HTERT RPE-1 (cell line): ENCODE measurements around the gene CST3.

Source experiments
- in situ Hi-C: fragments of 300-500 bp; cut with MboI; formaldehyde crosslinking; loops from 4 replicates; pipeline ENCODE4 v1.14.3; 2020; ENCODE audit warnings: low sequenced_read_pairs

The CST3 gene

DNA sequence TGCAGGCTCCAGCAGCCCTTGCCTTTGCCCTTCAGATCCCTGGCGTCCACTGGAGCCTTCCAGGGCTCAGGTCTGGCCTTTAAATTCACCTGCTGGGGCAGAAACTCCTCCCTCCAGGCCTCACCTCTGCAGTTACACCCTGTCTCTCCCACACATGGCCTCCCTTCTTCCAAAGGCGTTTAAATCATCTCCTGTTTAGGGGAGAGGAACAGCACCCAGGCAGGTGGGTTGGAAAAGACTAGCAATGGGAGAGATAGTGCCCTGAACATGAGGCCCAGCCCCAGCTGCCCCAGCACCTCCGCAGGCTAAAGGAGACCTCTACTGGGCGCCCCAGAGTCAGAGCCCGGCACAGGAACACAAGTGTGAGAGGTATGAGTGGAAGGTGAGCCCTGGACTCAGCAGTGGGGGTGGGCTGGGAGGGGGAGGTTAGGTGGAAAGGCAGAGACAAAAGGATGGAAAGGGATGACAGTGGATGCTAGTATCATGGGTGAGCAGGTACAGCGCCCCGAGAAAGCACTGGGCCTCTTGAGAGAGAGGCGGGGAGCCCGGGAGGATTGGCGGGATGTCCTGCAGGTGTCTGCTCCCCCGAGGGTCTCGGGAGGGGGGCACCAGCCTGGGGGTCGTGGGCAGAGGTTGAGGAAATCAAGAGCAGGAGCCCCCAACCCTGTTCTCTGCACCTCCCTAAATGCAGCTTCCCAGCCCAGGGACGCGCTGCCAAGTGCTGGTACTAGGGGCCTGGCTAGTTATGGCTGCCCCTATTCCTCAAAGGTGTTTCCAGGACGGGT, 31.7 kb downstream of the CST3 start, which contains the start of gene CST9:
TSS of gene CST9 (minus strand) at position 51 of the 785 bp plus-strand sequence. CDS start 53 bp downstream, outside the sequence.
- in situ Hi-C loops = no loop called here

- in situ Hi-C loops = no loop called here
Measured at GRCh38 chr20:23604306-23604705, 33.4 kb downstream of the CST3 start.

DNA sequence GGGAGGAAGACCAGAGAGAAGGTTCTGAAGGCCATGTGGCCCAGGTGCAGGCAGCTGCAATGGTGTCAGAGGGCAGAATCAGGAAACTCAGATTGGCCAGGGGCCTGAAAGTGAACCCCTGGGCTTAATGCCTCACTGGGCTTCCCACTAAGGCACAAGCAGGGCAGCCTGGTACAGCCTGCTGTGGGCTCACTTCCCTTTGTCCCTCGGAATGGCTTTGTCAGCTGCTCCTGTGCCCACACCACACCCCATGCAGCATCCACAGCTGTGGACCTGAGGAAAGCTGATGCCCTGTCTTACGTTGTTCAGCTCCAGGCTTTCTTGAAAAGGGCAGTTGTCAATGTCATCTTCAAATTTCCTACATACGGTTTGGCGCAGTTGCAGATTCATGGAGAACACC, 34.4 kb downstream of the CST3 start:
- in situ Hi-C loops = no loop called here

GRCh38 chr20:23602699-23603098, 35.1 kb downstream of the CST3 start:
- in situ Hi-C loops = no loop called here

GRCh38 chr20:23602241-23602640, 35.5 kb downstream of the CST3 start:
- in situ Hi-C loops = no loop called here

- in situ Hi-C loops = no loop called here
Measured at GRCh38 chr20:23601715-23602114, 36.0 kb downstream of the CST3 start.

- in situ Hi-C loops = no loop called here
Measured at GRCh38 chr20:23598481-23598880, 39.3 kb downstream of the CST3 start.

- in situ Hi-C loops = no loop called here
Measured at GRCh38 chr20:23596579-23597250, 41.0 kb downstream of the CST3 start.

DNA sequence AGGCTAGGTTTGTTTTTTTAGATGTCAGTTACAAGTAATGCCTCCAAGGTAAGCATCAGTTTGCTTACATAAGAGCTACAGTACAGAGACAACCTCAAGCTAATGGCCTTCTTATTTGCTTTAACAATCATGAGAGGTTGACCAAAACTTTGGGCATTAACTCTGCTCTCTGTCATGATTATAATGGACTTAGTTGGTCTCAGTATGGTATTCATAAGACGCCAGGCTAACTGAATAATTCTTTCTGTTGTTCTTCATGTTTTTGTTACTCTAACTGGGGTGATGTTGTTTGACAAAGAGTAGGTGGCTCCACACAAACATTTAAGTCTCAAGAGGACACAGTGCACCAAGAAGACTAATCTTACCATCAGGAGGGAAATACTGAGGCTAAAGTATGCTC, 41.8 kb downstream of the CST3 start:
- in situ Hi-C loops = no loop called here

DNA sequence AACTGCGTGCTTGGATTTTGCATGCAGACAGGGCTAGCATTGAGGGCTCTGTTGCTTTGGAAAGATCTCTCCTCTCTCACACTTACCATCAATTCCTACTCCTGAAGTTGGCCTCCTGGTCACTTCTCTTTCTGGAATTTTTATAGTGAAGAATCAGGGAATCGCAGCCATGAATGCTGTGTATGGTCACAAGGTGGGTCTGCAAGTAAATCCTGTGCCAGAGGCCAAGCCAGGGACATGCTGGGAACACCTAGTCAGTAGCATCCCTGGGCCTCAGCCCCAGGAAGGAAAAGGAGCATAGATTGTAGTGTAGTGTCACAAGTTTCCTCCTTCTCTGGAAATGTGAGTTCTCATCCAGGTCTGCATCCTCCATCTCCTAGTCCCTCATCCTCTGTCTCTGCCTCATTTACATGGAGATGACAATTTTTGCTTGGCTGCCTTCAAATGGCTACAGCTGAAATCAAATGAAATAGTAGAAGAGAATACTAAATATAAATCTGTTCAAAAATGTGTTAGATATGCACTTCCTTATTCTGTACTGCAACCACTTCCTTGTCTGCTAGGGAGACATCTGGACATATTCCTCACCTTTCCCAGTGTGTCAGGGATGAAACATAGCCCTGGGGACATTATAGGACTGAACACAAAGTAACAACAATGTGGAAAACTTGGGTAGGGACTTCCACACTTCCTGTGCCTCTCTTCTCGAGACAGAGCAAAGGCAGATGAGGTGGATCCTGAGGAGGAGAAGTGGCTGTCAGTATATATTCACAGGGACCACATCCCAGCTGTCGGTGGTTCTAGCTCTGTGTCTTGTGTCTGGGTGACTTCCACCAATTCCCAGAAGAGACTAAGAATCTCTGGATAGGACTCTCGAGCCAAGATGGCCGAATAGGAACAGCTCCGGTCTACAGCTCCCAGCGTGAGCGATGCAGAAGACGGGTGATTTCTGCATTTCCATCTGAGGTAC, 49.0 kb downstream of the CST3 start:
- in situ Hi-C loops = no loop called here

GRCh38 chr20:23587631-23588030, 50.1 kb downstream of the CST3 start:
- in situ Hi-C loops = no loop called here

DNA sequence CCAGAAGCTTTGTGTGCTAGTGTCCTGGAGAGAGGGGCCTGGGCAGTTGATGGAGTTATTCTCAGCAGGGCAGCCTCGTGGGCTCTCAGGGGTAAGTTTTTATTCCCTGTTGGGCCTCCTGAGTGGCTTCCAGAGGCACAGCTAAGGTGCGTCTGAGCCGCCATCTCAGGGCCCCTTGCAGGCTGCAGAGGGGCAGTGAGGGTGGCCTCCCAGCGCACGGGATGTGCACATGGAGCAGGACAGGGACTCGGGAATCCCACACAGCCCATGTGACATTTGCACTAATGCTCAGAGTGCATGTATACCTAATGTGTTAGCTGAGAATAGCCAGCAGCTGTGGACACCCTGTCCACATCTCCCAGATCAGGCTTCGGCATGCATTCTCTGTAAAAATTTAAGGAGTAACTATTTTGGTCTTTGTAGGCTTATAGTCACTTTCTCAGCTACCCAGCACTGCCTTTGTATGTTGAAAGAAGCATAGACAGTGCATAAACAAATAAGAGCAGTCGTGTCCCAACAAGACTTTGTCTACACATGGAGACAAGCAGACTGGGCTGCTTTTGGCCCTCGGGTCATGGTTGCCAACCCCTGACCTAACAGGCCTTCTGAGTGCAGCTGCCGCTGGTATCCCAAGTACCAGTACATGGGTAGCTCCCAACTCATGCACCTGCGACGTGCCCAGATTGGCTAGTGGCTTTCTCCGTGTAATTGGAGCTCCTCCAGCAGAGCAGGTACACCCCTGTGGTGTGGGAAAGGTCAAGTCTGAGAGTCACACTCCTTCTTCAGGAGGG, 50.8 kb downstream of the CST3 start:
- in situ Hi-C loops = no loop called here

GRCh38 chr20:23585808-23586734, 51.7 kb downstream of the CST3 start:
- in situ Hi-C loops = no loop called here

- in situ Hi-C loops = no loop called here
Measured at GRCh38 chr20:23585449-23585807, 52.3 kb downstream of the CST3 start.

DNA sequence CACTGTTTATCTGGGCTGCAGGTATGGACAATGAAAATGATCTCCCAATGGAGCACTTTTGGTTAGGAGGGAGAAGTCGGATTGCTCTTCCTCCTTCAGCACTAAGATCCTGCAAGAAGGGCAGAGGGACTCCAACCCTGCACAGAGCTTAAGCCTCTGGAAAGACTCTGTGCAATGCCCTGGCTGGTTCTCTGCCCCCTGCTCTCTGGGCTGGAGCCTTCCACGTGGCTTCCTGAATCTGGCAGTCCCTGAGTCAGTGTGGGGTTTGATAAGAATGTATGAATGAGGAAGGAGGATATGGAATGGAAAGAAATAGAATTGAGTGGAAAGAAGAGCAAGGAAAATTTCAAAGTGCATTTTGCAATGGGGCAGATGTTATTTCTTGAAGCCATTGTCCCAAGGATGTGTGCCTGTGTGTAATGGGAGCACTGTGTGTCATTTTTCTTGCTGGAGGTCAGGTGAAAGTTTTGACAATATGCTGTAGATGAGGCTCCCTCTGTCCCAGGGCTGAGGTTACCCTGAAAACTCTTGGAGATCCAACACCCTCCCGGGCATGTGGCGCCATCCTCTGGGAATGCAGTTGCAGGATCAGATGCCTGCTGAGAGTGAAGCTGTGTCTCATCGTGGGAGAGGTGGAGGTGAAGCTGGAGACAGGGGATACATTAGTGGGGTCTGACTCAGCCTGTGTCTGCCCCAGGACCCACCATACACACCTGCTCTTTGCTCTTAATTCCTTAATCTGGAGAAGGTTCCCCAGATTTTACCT, 53.1 kb downstream of the CST3 start:
- in situ Hi-C loops = no loop called here
